D721Med (cell line): ENCODE measurements around the gene DBT.

Experiments
- DNase-seq: peaks from one replicate; pipeline ENCODE4 v3.0.0; 2011; ENCODE audit warnings: low spot score; ENCODE audit not compliant: insufficient read length
- FAIRE-seq: peaks from 2 replicates; lab custom pipeline; 2011; peaks lifted over from hg19 to GRCh38; lab: Jason Lieb, UNC
- TF ChIP-seq, protein P1 (sequence below): IDR thresholded peaks from 2 replicates; pipeline ENCODE4 v1.5.1; 2012; ENCODE audit warnings: mild to moderate bottlenecking, control low read depth; ENCODE audit not compliant: insufficient read depth; ENCODE audit errors: missing control alignments

DBT gene

DNA sequence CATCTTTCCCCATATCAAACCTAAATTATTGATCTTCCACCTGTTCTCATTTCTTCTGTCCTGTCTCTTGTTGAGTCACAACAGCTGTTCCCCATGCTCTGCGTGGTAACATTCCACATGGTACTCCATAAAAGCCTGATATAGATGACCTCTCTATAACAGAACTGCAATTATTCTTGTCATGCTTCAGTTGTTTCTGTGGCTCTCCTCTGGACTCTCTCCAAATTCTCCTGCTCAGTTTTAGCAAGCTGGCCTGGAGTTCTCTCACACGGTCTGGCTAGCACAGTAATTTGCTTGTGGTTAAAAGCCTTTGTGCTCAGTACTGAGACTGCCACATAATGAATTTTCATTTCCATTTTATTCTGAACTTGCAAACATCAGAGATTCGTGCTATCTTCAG, 61.0 kb downstream of the DBT start:
- FAIRE-seq (no peak), DNase-seq (no peak)
- TF ChIP-seq, protein P1, sequence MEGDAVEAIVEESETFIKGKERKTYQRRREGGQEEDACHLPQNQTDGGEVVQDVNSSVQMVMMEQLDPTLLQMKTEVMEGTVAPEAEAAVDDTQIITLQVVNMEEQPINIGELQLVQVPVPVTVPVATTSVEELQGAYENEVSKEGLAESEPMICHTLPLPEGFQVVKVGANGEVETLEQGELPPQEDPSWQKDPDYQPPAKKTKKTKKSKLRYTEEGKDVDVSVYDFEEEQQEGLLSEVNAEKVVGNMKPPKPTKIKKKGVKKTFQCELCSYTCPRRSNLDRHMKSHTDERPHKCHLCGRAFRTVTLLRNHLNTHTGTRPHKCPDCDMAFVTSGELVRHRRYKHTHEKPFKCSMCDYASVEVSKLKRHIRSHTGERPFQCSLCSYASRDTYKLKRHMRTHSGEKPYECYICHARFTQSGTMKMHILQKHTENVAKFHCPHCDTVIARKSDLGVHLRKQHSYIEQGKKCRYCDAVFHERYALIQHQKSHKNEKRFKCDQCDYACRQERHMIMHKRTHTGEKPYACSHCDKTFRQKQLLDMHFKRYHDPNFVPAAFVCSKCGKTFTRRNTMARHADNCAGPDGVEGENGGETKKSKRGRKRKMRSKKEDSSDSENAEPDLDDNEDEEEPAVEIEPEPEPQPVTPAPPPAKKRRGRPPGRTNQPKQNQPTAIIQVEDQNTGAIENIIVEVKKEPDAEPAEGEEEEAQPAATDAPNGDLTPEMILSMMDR = no peak

DNA sequence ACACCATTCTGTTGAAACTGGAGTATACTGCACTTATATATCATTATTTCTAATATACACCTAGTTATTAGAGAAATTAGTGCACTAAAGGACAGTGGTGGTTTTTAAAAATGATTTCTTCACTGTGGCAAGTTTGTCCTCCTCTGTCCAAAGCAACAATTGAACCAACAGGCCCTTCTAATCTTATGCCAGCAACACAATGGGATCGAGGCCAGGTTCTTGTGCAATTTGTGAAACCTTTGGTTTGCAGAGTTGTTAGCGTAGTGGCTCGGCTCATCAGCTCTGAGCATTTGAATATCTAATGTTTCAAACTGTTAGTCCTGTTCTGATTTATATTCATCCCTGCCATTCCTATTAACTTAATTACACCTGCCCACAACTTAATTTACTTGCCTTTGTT, 61.7 kb downstream of the DBT start:
- TF ChIP-seq, protein P1 = no peak
- no peak for DNase-seq
- FAIRE-seq = no peak

DNA sequence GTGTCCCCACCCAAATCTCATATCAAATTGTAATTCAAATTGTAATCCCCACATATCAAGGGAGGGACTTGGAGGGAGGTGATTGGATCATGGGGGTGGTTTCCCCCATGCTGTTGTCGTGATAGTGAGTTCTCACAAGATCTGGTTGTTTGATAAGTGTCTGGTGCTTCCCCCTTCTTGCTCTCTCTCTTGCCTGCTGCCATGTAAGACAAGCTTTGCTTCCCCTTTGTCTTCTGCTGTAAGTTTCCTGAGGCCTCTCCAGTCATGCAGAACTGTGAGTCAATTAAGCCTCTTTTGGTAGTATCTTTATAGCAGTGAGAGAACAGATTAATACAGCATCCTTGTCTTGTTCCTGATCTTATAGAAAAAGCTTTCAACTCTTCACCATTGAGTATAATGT, 65.1 kb downstream of the DBT start:
- no peak for DNase-seq
- no peak for FAIRE-seq
- TF ChIP-seq, protein P1 = no peak

DNA sequence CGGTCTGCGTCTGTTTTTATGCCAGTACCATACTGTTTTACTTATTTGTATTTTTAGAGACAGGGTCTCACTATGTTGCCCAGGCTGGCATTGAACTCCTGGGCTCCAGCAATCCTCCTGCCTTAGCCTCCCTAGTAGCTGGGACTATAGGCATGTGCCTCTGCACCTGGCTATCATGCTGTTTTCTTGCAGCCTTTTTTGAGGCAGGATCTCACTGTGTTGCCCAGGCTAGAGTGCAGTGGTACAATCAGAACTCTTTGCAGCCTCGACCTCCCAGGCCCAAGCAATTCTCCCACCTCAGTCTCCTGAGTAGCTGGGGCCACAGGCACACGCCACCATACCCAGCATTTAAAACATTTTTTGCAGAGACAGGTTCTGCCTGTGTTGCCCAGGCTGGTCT, 66.3 kb downstream of the DBT start:
- DNase-seq (no peak), FAIRE-seq (no peak)
- TF ChIP-seq, protein P1 = no peak

DNA sequence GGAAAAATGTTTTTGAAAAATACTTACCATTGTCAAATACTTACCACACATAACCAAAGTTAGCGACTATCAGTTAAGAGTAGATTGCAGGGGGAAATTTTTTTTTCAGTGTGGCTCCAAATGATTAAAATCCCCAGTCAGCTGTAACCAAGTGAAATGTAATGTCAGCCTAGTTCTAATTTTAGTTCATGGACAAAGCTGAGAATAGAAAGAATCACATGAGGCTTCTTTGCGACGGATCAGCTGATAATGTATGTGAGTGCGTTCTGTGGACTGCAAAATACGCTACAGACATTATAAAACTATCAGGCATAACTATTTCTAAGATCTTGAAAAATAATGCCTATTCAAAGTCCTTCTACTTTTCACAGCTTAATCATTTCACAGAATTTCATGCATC, 71.5 kb downstream of the DBT start, which contains the start of gene LRRC39:
Gene LRRC39, minus strand, starts transcription at position 166 of the 400 bp plus-strand sequence. CDS start 9,740 bp downstream, outside the sequence.
- FAIRE-seq (peak; percentile 73), DNase-seq (no peak)
- TF ChIP-seq, protein P1 = no peak

DNA sequence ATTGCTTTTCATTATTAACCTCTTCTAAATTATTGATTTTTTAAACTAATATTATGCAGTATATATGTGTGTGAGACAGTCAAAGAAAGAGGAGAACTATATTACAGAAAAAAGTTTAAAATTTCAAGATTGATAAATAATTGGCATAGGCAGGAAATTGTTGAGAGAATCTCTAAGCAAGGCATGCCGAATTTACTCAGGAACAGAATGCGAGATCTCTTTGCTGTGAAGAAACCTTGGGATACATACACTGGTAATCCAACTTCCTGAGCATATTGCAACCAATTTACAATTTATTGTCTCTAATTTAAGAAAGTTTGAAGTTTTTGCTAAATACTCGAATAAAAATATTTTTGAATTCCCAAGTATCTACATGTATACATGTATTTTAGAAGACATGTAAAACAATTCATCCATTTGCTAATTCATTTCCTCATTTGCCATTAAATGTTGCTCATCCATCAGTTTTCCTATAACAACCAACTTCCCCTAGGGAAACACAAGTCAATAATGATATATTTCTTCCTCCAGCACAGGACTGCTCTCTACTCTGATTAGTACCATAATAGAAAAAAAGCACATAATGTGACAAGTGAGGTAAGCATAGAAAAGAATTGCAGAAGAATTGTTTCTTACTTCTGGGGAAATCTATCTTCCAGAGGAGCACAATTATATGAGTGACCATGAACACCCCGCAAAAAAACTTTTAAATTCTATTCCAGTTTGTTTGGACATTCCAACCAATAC, 72.2 kb downstream of the DBT start:
- no peak for DNase-seq
- TF ChIP-seq, protein P1 = no peak
- FAIRE-seq = no peak

DNA sequence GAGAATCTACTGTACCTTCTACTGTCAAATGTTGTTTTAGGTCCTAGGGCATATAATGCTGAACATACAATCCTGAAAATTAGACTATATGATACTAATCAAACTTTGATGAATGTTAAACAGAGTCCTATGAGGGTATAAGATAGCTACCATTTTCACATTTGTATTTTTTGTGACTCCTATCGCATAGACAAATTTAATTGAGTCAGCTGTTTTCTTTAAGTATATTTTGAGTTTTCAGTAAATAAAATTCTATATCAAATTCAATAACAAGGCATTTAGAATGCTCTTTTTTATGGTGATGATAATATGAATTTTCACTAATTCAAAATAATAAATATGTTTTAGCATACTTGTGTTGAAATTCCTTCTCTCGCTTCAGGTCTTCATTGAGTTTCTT, 81.6 kb downstream of the DBT start:
- FAIRE-seq (peak; percentile 76), DNase-seq (no peak)
- TF ChIP-seq, protein P1 = no peak
